ENCODE results near the gene TGFBR3. TPM values are rescaled to one million over a fixed set of nuclear protein-coding genes. Genes with fewer than 3 reads are reported as not detected.

TGFBR3 gene
- total and polyA plus RNA-seq, 3 experiments from 2014 or later = 28.8 to 78.5 (median 29.9) TPM

GRCh38 chr1:91736715-91737615, 149.0 kb downstream of the TGFBR3 start:
- Mint-ChIP-seq H3K27me3 (no peaks in the 10 kb centered on the region), H3K9me3 (no peaks in the 10 kb centered on the region)
- CTCF ChIA-PET = no interaction called here

GRCh38 chr1:91736146-91736714, 149.7 kb downstream of the TGFBR3 start:
- peak overlapping the region in 1 of 7 donors; percentile 54 for H3K4me3 Mint-ChIP-seq
- peaks cover 47 to 59% (median 54%) of the 10 kb centered on the region in 3 donors for H3K4me1 Mint-ChIP-seq

More at GRCh38 chr1:91736715-91737615, 149.0 kb downstream of the TGFBR3 start:
- peaks cover 21% of the 10 kb centered on the region for H3K4me1 ChIP-seq (ENCODE audit: insufficient read depth, low read length)
- H3K36me3 ChIP-seq (ENCODE audit: insufficient read depth, low read length) = peaks cover 4% of the 10 kb centered on the region
- no peaks in the 10 kb centered on the region for H3K9me3 ChIP-seq (ENCODE audit: low read length)
- Mint-ChIP-seq H3K4me3 (peak overlapping the region in 1 of 7 donors; percentile 54), H3K27ac (peak overlapping the region in 4 of 8 donors; percentile 22 to 45 (median 36)), H3K4me1 (peaks cover 42 to 57% (median 51%) of the 10 kb centered on the region in 3 donors), H3K36me3 (peaks cover 9 to 58% (median 32%) of the 10 kb centered on the region in 3 donors)
- no peak overlapping the region for H3K4me3 ChIP-seq (ENCODE audit: low read length)
- DNase-seq = no peak
- H3K27ac ChIP-seq (ENCODE audit: low read depth, low read length) = no peak overlapping the region
- POLR2A ChIA-PET = no interaction called here
- H3K27me3 ChIP-seq (ENCODE audit: insufficient read depth, low read length, poor library complexity, severe bottlenecking) = no peaks in the 10 kb centered on the region

GRCh38 chr1:91735266-91735845, 150.6 kb downstream of the TGFBR3 start:
- no peaks in the 10 kb centered on the region for H3K27me3 ChIP-seq (ENCODE audit: insufficient read depth, low read length, poor library complexity, severe bottlenecking)
- no peaks in the 10 kb centered on the region for H3K9me3 ChIP-seq (ENCODE audit: low read length)
- Mint-ChIP-seq H3K27me3 (no peaks in the 10 kb centered on the region), H3K4me1 (peaks cover 56 to 62% (median 61%) of the 10 kb centered on the region in 3 donors), H3K36me3 (peaks cover 9 to 53% (median 24%) of the 10 kb centered on the region in 3 donors), H3K9me3 (no peaks in the 10 kb centered on the region), H3K4me3 (peak overlapping the region in 2 of 7 donors; percentile 32 to 36), H3K27ac (peak overlapping the region in 5 of 8 donors; percentile 1 to 71 (median 16))
- H3K36me3 ChIP-seq (ENCODE audit: insufficient read depth, low read length) = peaks cover 4% of the 10 kb centered on the region
- ChIA-PET POLR2A (no interaction called here), CTCF (no interaction called here)
- H3K4me1 ChIP-seq (ENCODE audit: insufficient read depth, low read length) = peaks cover 37% of the 10 kb centered on the region
- no peak for DNase-seq
- no peak overlapping the region for H3K27ac ChIP-seq (ENCODE audit: low read depth, low read length)
- H3K4me3 ChIP-seq (ENCODE audit: low read length) = no peak overlapping the region

More at GRCh38 chr1:91736146-91736714, 149.7 kb downstream of the TGFBR3 start:
- no peak for DNase-seq
- H3K9me3 Mint-ChIP-seq = no peaks in the 10 kb centered on the region
- Histone ChIP-seq H3K27ac (ENCODE audit: low read depth, low read length) (no peak overlapping the region), H3K4me1 (ENCODE audit: insufficient read depth, low read length) (peaks cover 28% of the 10 kb centered on the region), H3K27me3 (ENCODE audit: insufficient read depth, low read length, poor library complexity, severe bottlenecking) (no peaks in the 10 kb centered on the region), H3K9me3 (ENCODE audit: low read length) (no peaks in the 10 kb centered on the region), H3K36me3 (ENCODE audit: insufficient read depth, low read length) (peaks cover 4% of the 10 kb centered on the region), H3K4me3 (ENCODE audit: low read length) (no peak overlapping the region)
- no peaks in the 10 kb centered on the region for H3K27me3 Mint-ChIP-seq
- ChIA-PET POLR2A (no interaction called here), CTCF (no interaction called here)
- peaks cover 9 to 54% (median 27%) of the 10 kb centered on the region in 3 donors for H3K36me3 Mint-ChIP-seq
- H3K27ac Mint-ChIP-seq = peak overlapping the region in 2 of 8 donors; percentile 22 to 39

GRCh38 chr1:91734761-91735160, 151.2 kb downstream of the TGFBR3 start:
- Histone ChIP-seq H3K4me3 (ENCODE audit: low read length) (no peak overlapping the region), H3K27me3 (ENCODE audit: insufficient read depth, low read length, poor library complexity, severe bottlenecking) (no peaks in the 10 kb centered on the region), H3K27ac (ENCODE audit: low read depth, low read length) (no peak overlapping the region), H3K36me3 (ENCODE audit: insufficient read depth, low read length) (peaks cover 5% of the 10 kb centered on the region), H3K9me3 (ENCODE audit: low read length) (no peaks in the 10 kb centered on the region), H3K4me1 (ENCODE audit: insufficient read depth, low read length) (peaks cover 43% of the 10 kb centered on the region)
- Mint-ChIP-seq H3K9me3 (no peaks in the 10 kb centered on the region), H3K36me3 (peaks cover 9 to 55% (median 23%) of the 10 kb centered on the region in 3 donors), H3K4me1 (peaks cover 62 to 68% (median 67%) of the 10 kb centered on the region in 3 donors), H3K4me3 (peak overlapping the region in 1 of 7 donors; percentile 32), H3K27ac (peak overlapping the region in 7 of 8 donors; percentile 1 to 90 (median 58)), H3K27me3 (no peaks in the 10 kb centered on the region)
- CTCF ChIA-PET = no interaction called here
- POLR2A ChIA-PET = no interaction called here
- DNase-seq = no peak

GRCh38 chr1:91733108-91733710, 152.7 kb downstream of the TGFBR3 start:
- no peak for DNase-seq
- no peaks in the 10 kb centered on the region for H3K9me3 Mint-ChIP-seq
- POLR2A ChIA-PET = no interaction called here
- Histone ChIP-seq H3K27me3 (ENCODE audit: insufficient read depth, low read length, poor library complexity, severe bottlenecking) (no peaks in the 10 kb centered on the region), H3K4me3 (ENCODE audit: low read length) (no peak overlapping the region), H3K36me3 (ENCODE audit: insufficient read depth, low read length) (peaks cover 4% of the 10 kb centered on the region), H3K9me3 (ENCODE audit: low read length) (no peaks in the 10 kb centered on the region), H3K27ac (ENCODE audit: low read depth, low read length) (peak overlapping the region; percentile 50), H3K4me1 (ENCODE audit: insufficient read depth, low read length) (peaks cover 48% of the 10 kb centered on the region)
- CTCF ChIA-PET = interaction anchor here (0.7 kb wide), 1 partner anchor 221 kb away, joined by 3 read pairs; no protein-coding TSS in a partner anchor
- peaks cover 62 to 79% (median 73%) of the 10 kb centered on the region in 3 donors for H3K4me1 Mint-ChIP-seq
- H3K4me3 Mint-ChIP-seq = peak overlapping the region in 3 of 7 donors; percentile 8 to 23 (median 10)
- H3K27ac Mint-ChIP-seq = peak overlapping the region in 7 of 8 donors; percentile 12 to 94 (median 87)
- H3K27me3 Mint-ChIP-seq = no peaks in the 10 kb centered on the region
- peaks cover 0 to 54% (median 14%) of the 10 kb centered on the region in 3 donors for H3K36me3 Mint-ChIP-seq

DNA sequence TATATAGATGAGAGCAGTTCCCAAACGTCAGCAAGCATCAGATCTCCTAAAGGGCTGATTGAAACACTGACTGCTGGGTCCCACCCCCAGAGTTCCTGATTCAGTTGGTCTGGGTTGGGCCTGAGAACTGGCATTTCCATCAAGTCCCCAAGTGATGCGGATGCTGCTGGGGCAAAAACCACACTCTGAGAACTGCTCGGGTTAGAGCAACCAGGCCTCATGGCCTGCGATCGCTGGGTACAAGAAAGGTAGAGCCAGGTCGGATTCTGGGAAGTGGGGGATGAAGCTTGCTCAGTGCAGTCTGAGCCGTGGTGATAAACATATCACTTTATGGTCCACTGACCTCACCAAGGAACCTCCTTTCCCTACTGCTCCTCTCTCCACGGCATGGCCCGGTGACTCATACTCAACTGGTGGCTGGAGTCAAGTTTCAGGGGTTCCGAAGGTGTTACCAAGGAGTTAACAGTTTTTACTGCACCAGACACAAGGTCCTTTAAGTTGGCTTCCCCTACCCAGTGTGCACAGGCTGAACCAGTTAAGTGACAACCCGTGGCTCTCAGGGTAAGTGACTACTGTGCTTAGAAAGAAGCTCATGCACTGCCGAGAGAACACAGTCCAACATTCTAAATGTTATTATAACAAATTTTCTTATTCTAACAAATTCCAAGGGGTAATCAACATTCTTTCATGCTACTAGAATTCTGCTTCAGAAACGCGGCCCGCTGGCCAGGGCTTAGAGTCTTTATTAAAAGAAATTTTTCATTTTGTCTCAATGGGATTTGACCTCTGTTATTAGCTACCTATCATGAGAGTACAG, 153.5 kb downstream of the TGFBR3 start:
- peak in 2 of 5 donors; percentile 8 to 18 for DNase-seq
- Mint-ChIP-seq H3K4me1 (peaks cover 62 to 83% (median 73%) of the 10 kb centered on the region in 3 donors), H3K4me3 (peak overlapping the region; percentile 11 to 66 (median 57)), H3K36me3 (peaks cover 2 to 55% (median 13%) of the 10 kb centered on the region in 3 donors), H3K27ac (peak overlapping the region; percentile 10 to 94 (median 80)), H3K27me3 (no peaks in the 10 kb centered on the region), H3K9me3 (no peaks in the 10 kb centered on the region)
- Histone ChIP-seq H3K27me3 (ENCODE audit: insufficient read depth, low read length, poor library complexity, severe bottlenecking) (no peaks in the 10 kb centered on the region), H3K4me3 (ENCODE audit: low read length) (no peak overlapping the region), H3K27ac (ENCODE audit: low read depth, low read length) (peak overlapping the region; percentile 64), H3K9me3 (ENCODE audit: low read length) (no peaks in the 10 kb centered on the region), H3K4me1 (ENCODE audit: insufficient read depth, low read length) (peaks cover 48% of the 10 kb centered on the region), H3K36me3 (ENCODE audit: insufficient read depth, low read length) (peaks cover 4% of the 10 kb centered on the region)
- ChIA-PET POLR2A (no interaction called here), CTCF (interaction anchor here (0.7 kb wide), 1 partner anchor 221 kb away, joined by 3 read pairs; no protein-coding TSS in a partner anchor)

GRCh38 chr1:91731815-91732214, 154.1 kb downstream of the TGFBR3 start:
- no peaks in the 10 kb centered on the region for H3K27me3 ChIP-seq (ENCODE audit: insufficient read depth, low read length, poor library complexity, severe bottlenecking)
- peaks cover 4% of the 10 kb centered on the region for H3K36me3 ChIP-seq (ENCODE audit: insufficient read depth, low read length)
- no peak overlapping the region for H3K4me3 ChIP-seq (ENCODE audit: low read length)
- peaks cover 6 to 55% (median 20%) of the 10 kb centered on the region in 3 donors for H3K36me3 Mint-ChIP-seq
- H3K4me1 Mint-ChIP-seq = peaks cover 61 to 84% (median 68%) of the 10 kb centered on the region in 3 donors
- no peaks in the 10 kb centered on the region for H3K9me3 Mint-ChIP-seq
- H3K27me3 Mint-ChIP-seq = no peaks in the 10 kb centered on the region
- ChIA-PET CTCF (no interaction called here), POLR2A (no interaction called here)
- peaks cover 48% of the 10 kb centered on the region for H3K4me1 ChIP-seq (ENCODE audit: insufficient read depth, low read length)
- H3K27ac Mint-ChIP-seq = peak overlapping the region; percentile 10 to 94 (median 80)
- H3K9me3 ChIP-seq (ENCODE audit: low read length) = no peaks in the 10 kb centered on the region
- H3K4me3 Mint-ChIP-seq = peak overlapping the region; percentile 11 to 66 (median 57)
- peak overlapping the region; percentile 64 for H3K27ac ChIP-seq (ENCODE audit: low read depth, low read length)
- peak; percentile 13 to 53 (median 38) for DNase-seq

Measured in CD8-positive, alpha-beta memory T cell (primary cell).